Measurements from ENCODE around the gene RASL11B.

DNA sequence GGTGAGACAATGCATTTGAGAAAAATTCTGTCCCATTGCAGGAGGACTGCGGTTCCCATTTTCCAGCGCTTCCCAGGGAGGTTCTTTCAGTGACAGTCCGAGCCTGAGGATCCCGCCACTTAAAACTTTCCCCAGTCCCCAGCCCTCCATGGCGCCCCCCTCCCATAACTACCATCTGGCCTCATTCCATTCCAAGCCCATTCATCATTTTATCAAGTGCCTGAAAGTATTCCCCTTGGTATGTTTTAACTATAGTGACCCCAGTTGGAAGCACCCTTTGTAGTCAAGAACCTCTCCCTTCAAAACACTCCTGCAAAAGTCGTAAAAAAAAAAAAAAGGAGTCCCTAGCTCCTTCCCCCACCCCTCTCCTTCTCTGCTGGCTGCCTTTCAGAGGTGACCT lies 1.2 kb downstream of the RASL11B start:
- TF ChIP-seq, protein P1, sequence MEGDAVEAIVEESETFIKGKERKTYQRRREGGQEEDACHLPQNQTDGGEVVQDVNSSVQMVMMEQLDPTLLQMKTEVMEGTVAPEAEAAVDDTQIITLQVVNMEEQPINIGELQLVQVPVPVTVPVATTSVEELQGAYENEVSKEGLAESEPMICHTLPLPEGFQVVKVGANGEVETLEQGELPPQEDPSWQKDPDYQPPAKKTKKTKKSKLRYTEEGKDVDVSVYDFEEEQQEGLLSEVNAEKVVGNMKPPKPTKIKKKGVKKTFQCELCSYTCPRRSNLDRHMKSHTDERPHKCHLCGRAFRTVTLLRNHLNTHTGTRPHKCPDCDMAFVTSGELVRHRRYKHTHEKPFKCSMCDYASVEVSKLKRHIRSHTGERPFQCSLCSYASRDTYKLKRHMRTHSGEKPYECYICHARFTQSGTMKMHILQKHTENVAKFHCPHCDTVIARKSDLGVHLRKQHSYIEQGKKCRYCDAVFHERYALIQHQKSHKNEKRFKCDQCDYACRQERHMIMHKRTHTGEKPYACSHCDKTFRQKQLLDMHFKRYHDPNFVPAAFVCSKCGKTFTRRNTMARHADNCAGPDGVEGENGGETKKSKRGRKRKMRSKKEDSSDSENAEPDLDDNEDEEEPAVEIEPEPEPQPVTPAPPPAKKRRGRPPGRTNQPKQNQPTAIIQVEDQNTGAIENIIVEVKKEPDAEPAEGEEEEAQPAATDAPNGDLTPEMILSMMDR (IDR thresholded peaks at IDR 0.05): no peak
- TF ChIP-seq POLR2A (IDR thresholded peaks at IDR 0.05) (no peak), POLR2AphosphoS5 (IDR thresholded peaks at IDR 0.05) (no peak), EP300 (IDR thresholded peaks at IDR 0.05) (no peak)

Measured in suprapubic skin (tissue), 4 donors.